PC-3 (cell line): Measurements from ENCODE around the gene MBD3. TPM values are rescaled to one million over a fixed set of nuclear protein-coding genes. Genes with fewer than 3 reads are reported as not detected.

Experiments
- ATAC-seq: fragments of 200-7000 bp; cut with Tn5 transposase; 2 replicates; pipeline ENCODE4 v1.9.1; 2020; ENCODE audit warnings: mild to moderate bottlenecking, moderate library complexity
- BruUV-seq: library from RNA; stranded (reverse); fragments of 400-500 nt; replicated peaks from 2 replicates; lab custom pipeline; 2021; lab: Mats Ljungman, UMichigan
- CTCF ChIA-PET: fragments of 300-600 bp; sonication (Branson Sonifier 250); formaldehyde crosslinking; loops from one replicate; lab custom pipeline; 2022; ENCODE audit warnings: antibody characterized with exemption; lab: Charles Lee
- POLR2A ChIA-PET: fragments of 300-600 bp; sonication (Branson Sonifier 250); formaldehyde crosslinking; loops from one replicate; lab custom pipeline; 2022; ENCODE audit warnings: antibody characterized with exemption; ENCODE audit not compliant: unreplicated experiment; lab: Charles Lee
- DNase-seq: peaks from one replicate; pipeline ENCODE4 v3.0.0-alpha.2; 2015
- H2AFZ ChIP-seq: fragments of 300-600 bp; sonication (generic); 2 replicates; pipeline ENCODE4 v1.6.0; 2016; ENCODE audit warnings: antibody characterized with exemption, low read length
- H3F3A ChIP-seq: fragments of 300-600 bp; sonication (generic); one replicate; pipeline ENCODE4 v1.6.0; 2017; ENCODE audit warnings: antibody characterized with exemption, low read length, control low read depth, mild to moderate bottlenecking; ENCODE audit not compliant: unreplicated experiment
- H3K27ac ChIP-seq: fragments of 300-600 bp; sonication (generic); 2 replicates; pipeline ENCODE4 v1.5.1; 2016; ENCODE audit warnings: mild to moderate bottlenecking, low read length
- H3K27me3 ChIP-seq: fragments of 300-600 bp; sonication (generic); 2 replicates; pipeline ENCODE4 v1.6.1; 2016; ENCODE audit warnings: low read length, mixed read lengths
- H3K36me3 ChIP-seq: fragments of 300-600 bp; sonication (generic); 2 replicates; pipeline ENCODE4 v1.6.1; 2016; ENCODE audit warnings: low read depth, mixed run types, low read length, mixed read lengths
- H3K4me1 ChIP-seq: fragments of 300-600 bp; sonication (generic); 2 replicates; pipeline ENCODE4 v1.5.1; 2016; ENCODE audit warnings: low read length; ENCODE audit not compliant: insufficient read depth
- H3K4me2 ChIP-seq: fragments of 300-600 bp; sonication (generic); 2 replicates; pipeline ENCODE4 v1.6.0; 2016; ENCODE audit warnings: low read length
- H3K4me3 ChIP-seq: fragments of 300-600 bp; sonication (generic); 2 replicates; pipeline ENCODE4 v1.5.1; 2016; ENCODE audit warnings: mild to moderate bottlenecking, low read length, mixed read lengths
- H3K79me2 ChIP-seq: fragments of 300-600 bp; sonication (generic); 2 replicates; pipeline ENCODE4 v1.6.1; 2017; ENCODE audit warnings: low read length, mixed read lengths
- H3K9ac ChIP-seq: fragments of 300-600 bp; sonication (generic); 2 replicates; pipeline ENCODE4 v1.6.0; 2016; ENCODE audit warnings: mild to moderate bottlenecking, low read length
- H3K9me2 ChIP-seq: fragments of 300-600 bp; sonication (generic); replicated peaks from 2 replicates; pipeline ENCODE4 v1.6.1; 2016; ENCODE audit warnings: mixed run types, low read length, mixed read lengths
- H3K9me3 ChIP-seq: fragments of 300-600 bp; sonication (generic); 2 replicates; pipeline ENCODE4 v1.6.1; 2016; ENCODE audit warnings: low read length, mixed read lengths
- H4K20me1 ChIP-seq: fragments of 300-600 bp; sonication (generic); 2 replicates; pipeline ENCODE4 v1.6.1; 2016; ENCODE audit warnings: low read length, mixed read lengths
- EZH2 ChIP-seq: fragments of 300-600 bp; sonication (generic); IDR thresholded peaks from one replicate; pipeline ENCODE4 v1.6.1; 2017; ENCODE audit warnings: antibody characterized with exemption, mild to moderate bottlenecking, low read length; ENCODE audit not compliant: unreplicated experiment
- EZH2phosphoT487 ChIP-seq: fragments of 300-600 bp; sonication (generic); IDR thresholded peaks from 2 replicates; pipeline ENCODE4 v1.6.1; 2018; ENCODE audit warnings: mild to moderate bottlenecking, antibody characterized with exemption, low read length, borderline replicate concordance
- intact Hi-C: fragments of 100-400 bp; cut with micrococcal nuclease; formaldehyde crosslinking; loops from 2 replicates; pipeline ENCODE4 v1.9.0; 2023
- total RNA-seq: library from RNA; depleted of rRNA; stranded (reverse); fragments of >200 nt; gene quantifications from 2 replicates; pipeline ENCODE4 v1.2.3, GENCODE V29; 2014
- TF ChIP-seq, protein P1 (sequence below): fragments of 300-600 bp; sonication (generic); conservative IDR thresholded peaks from 2 replicates; pipeline ENCODE4 v1.5.1; 2017; ENCODE audit warnings: antibody characterized with exemption, low read depth, mild to moderate bottlenecking, low read length

Gene MBD3
- total RNA-seq, 1 experiment from 2014 or later: 131 TPM

DNA sequence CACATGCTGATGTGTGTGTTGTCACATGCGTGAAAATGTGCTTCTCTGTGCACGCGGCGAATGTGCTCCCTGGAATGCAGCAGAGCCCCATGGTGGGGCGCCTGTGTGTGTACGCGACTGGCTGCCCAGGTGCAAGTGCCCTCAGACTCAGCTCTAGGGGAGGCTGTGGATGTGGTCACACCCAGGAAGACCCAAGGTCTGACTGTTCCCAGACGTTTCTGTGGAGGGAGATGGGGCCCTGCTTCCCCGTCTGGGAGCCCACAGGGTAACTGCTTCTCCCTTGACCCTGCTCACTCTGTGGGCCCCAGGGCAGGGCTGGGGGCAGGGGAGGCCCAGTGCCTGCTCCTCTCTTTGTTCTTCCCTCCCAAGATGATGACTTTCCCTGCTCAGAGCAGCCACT, 20.5 kb upstream of the MBD3 start:
- no peak for ATAC-seq
- POLR2A ChIA-PET: no interaction called here

GRCh38 chr19:1612114-1613086, 19.7 kb upstream of the MBD3 start:
- H4K20me1 ChIP-seq: no peaks in the 10 kb centered on the region
- H3K4me1 ChIP-seq: peaks cover 8% of the 10 kb centered on the region
- H3F3A ChIP-seq: no peaks in the 10 kb centered on the region
- H3K4me2 ChIP-seq: no peak overlapping the region
- intact Hi-C loops: no loop called here
- no peaks in the 10 kb centered on the region for H3K79me2 ChIP-seq
- no peak overlapping the region for H3K27ac ChIP-seq
- no peak overlapping the region for H2AFZ ChIP-seq
- ChIA-PET CTCF (no interaction called here), POLR2A (no interaction called here)
- no peaks in the 10 kb centered on the region; the same call in 1 of the 2 replicates for H3K36me3 ChIP-seq
- no peaks in the 10 kb centered on the region for H3K27me3 ChIP-seq
- no peaks in the 10 kb centered on the region for H3K9me2 ChIP-seq
- TF ChIP-seq EZH2phosphoT487: no peak
- TF ChIP-seq EZH2: no peak
- TF ChIP-seq, protein P1, sequence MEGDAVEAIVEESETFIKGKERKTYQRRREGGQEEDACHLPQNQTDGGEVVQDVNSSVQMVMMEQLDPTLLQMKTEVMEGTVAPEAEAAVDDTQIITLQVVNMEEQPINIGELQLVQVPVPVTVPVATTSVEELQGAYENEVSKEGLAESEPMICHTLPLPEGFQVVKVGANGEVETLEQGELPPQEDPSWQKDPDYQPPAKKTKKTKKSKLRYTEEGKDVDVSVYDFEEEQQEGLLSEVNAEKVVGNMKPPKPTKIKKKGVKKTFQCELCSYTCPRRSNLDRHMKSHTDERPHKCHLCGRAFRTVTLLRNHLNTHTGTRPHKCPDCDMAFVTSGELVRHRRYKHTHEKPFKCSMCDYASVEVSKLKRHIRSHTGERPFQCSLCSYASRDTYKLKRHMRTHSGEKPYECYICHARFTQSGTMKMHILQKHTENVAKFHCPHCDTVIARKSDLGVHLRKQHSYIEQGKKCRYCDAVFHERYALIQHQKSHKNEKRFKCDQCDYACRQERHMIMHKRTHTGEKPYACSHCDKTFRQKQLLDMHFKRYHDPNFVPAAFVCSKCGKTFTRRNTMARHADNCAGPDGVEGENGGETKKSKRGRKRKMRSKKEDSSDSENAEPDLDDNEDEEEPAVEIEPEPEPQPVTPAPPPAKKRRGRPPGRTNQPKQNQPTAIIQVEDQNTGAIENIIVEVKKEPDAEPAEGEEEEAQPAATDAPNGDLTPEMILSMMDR: no peak
- ATAC-seq: no peak
- no peak overlapping the region for H3K9ac ChIP-seq
- H3K4me3 ChIP-seq: no peak overlapping the region
- DNase-seq: no peak
- H3K9me3 ChIP-seq: no peaks in the 10 kb centered on the region
- no TSS peak for BruUV-seq

More for the DNA sequence above, 20.5 kb upstream of the MBD3 start:
- Histone ChIP-seq H2AFZ (no peak overlapping the region), H3K9me3 (no peaks in the 10 kb centered on the region), H3K4me1 (peaks cover 8% of the 10 kb centered on the region), H3F3A (no peaks in the 10 kb centered on the region), H3K27ac (no peak overlapping the region), H3K27me3 (no peaks in the 10 kb centered on the region), H3K9me2 (no peaks in the 10 kb centered on the region), H3K4me3 (no peak overlapping the region), H3K79me2 (no peaks in the 10 kb centered on the region), H3K36me3 (no peaks in the 10 kb centered on the region; the same call in 1 of the 2 replicates), H4K20me1 (no peaks in the 10 kb centered on the region), H3K4me2 (no peak overlapping the region), H3K9ac (no peak overlapping the region)
- CTCF ChIA-PET: no interaction called here
- no peak for DNase-seq
- intact Hi-C loops: no loop called here
- no TSS peak for BruUV-seq
- TF ChIP-seq EZH2phosphoT487: no peak
- TF ChIP-seq EZH2: no peak
- TF ChIP-seq, protein P1: no peak

- Histone ChIP-seq H3F3A (no peaks in the 10 kb centered on the region), H3K4me2 (no peak overlapping the region), H4K20me1 (no peaks in the 10 kb centered on the region), H2AFZ (no peak overlapping the region), H3K79me2 (no peaks in the 10 kb centered on the region), H3K36me3 (no peaks in the 10 kb centered on the region; the same call in 1 of the 2 replicates), H3K27me3 (no peaks in the 10 kb centered on the region), H3K4me1 (peaks cover 11% of the 10 kb centered on the region), H3K9me3 (no peaks in the 10 kb centered on the region), H3K4me3 (no peak overlapping the region), H3K27ac (no peak overlapping the region), H3K9me2 (no peaks in the 10 kb centered on the region), H3K9ac (no peak overlapping the region)
- no peak for ATAC-seq
- intact Hi-C loops: no loop called here
- DNase-seq: no peak
- no peak for TF ChIP-seq EZH2phosphoT487
- no peak for TF ChIP-seq EZH2
- TF ChIP-seq, protein P1: no peak
- POLR2A ChIA-PET: no interaction called here
- CTCF ChIA-PET: no interaction called here
- BruUV-seq: TSS peak; percentile 42
These were observed 18.7 kb upstream of the MBD3 start for GRCh38 chr19:1611353-1611752.
